K562 (cell line): ENCODE measurements around the gene IFT81. TPM values are rescaled to one million over a fixed set of nuclear protein-coding genes. Genes with fewer than 3 reads are reported as not detected.
A peak's percentile ranks its signal among the peaks of the same experiment; 100 is the strongest.

Experiments used
- BCL6 ChIP-seq: fragments of 250-450 bp; sonication (Bioruptor Pico); IDR thresholded peaks from 2 replicates; pipeline ENCODE4 v1.4.0; 2020
- CBFA2T2 ChIP-seq: fragments of 450-650 bp; conservative IDR thresholded peaks from 2 replicates; pipeline ENCODE4 v1.6.1; 2017; ENCODE audit warnings: mild to moderate bottlenecking
- CREBBP ChIP-seq: IDR thresholded peaks from one replicate; pipeline ENCODE4 v1.6.1; 2012; ENCODE audit warnings: low read depth, mild to moderate bottlenecking, control low read depth, inconsistent platforms, low read length
- DDX20 ChIP-seq: fragments of 450-650 bp; IDR thresholded peaks from 2 replicates; pipeline ENCODE4 v1.6.1; 2016; ENCODE audit warnings: missing genetic modification characterization, low read depth, mild to moderate bottlenecking, missing compliant biosample characterization, moderate library complexity
- E4F1 ChIP-seq: fragments of 250-450 bp; sonication (Bioruptor Pico); IDR thresholded peaks from 2 replicates; pipeline ENCODE4 v1.5.0; 2021; ENCODE audit warnings: mild to moderate bottlenecking, borderline replicate concordance
- ETS1 ChIP-seq: conservative IDR thresholded peaks from 2 replicates; pipeline ENCODE4 v1.6.1; 2011; ENCODE audit warnings: low read depth, mild to moderate bottlenecking, low read length; ENCODE audit not compliant: control insufficient read depth
- EZH2 ChIP-seq: IDR thresholded peaks from 2 replicates; pipeline ENCODE4 v1.6.1; 2012; ENCODE audit warnings: low read depth, mild to moderate bottlenecking, inconsistent platforms, low read length, borderline replicate concordance
- HDAC1 ChIP-seq, 2 experiments: fragments of 450-650 bp; IDR thresholded peaks; 2 replicates each; pipeline ENCODE4 v1.6.1; 2016 to 2017; ENCODE audit warnings: inconsistent platforms in 1 of 2, mild to moderate bottlenecking in 1 of 2, moderate library complexity in 1 of 2
- MEF2A ChIP-seq: IDR thresholded peaks from 2 replicates; pipeline ENCODE4 v1.6.1; 2011; ENCODE audit warnings: low read depth, mild to moderate bottlenecking, low read length, moderate library complexity; ENCODE audit not compliant: control insufficient read depth
- NEUROD1 ChIP-seq: fragments of 150-350 bp; IDR thresholded peaks from 2 replicates; pipeline ENCODE4 v1.6.1; 2014; ENCODE audit warnings: borderline replicate concordance, low read length, low read depth; ENCODE audit not compliant: partially characterized antibody
- NKRF ChIP-seq: fragments of 450-650 bp; IDR thresholded peaks from 2 replicates; pipeline ENCODE4 v1.6.1; 2016; ENCODE audit warnings: borderline replicate concordance
- PRDM10 ChIP-seq: fragments of 450-650 bp; IDR thresholded peaks from 2 replicates; pipeline ENCODE4 v1.6.1; 2018; ENCODE audit not compliant: partially characterized antibody
- SMAD3 ChIP-seq: fragments of 450-650 bp; formaldehyde crosslinking; conservative IDR thresholded peaks from 2 replicates; pipeline ENCODE4 v1.4.0; 2020; ENCODE audit warnings: mild to moderate bottlenecking
- SP2 ChIP-seq: IDR thresholded peaks from 2 replicates; pipeline ENCODE4 v1.6.1; 2011; ENCODE audit warnings: mild to moderate bottlenecking, low read depth, low read length, moderate library complexity; ENCODE audit not compliant: poor library complexity, severe bottlenecking; ENCODE audit errors: extremely low read depth
- SREBF2 ChIP-seq: sonication (generic); formaldehyde crosslinking; IDR thresholded peaks from 2 replicates; pipeline ENCODE4 v1.4.0; 2020; ENCODE audit warnings: mild to moderate bottlenecking, missing genetic modification reagents
- U2AF2 ChIP-seq: fragments of 200-400 bp; formaldehyde crosslinking; optimal IDR thresholded peaks from 2 replicates; pipeline ENCODE3; 2017; ENCODE audit warnings: low read depth, mild to moderate bottlenecking, low read length
- ZNF76 ChIP-seq: fragments of 250-450 bp; sonication (Bioruptor Pico); IDR thresholded peaks from 2 replicates; pipeline ENCODE4 v1.4.0; 2020; ENCODE audit warnings: mild to moderate bottlenecking, moderate library complexity, borderline replicate concordance
- polyA plus RNA-seq, 8 experiments: library from polyadenylated mRNA; depleted of rRNA in 4 of 8; stranded (reverse) in 5 of 8; unstranded in 3 of 8; fragments of >200 nt; fragmentation: Nextera tagmentation in 2 of 8; fragmentation: Illumina TruSeq in 1 of 8; extraction: Ambion mirVana in 2 of 8; extraction: Trizol in 1 of 8; gene quantifications; 2 replicates each; pipeline versions ENCODE4 v1.2.1 to v1.2.3, GENCODE V29; 2011 to 2014; ENCODE audit warnings: inconsistent platforms in 1 of 8, missing spikeins in 1 of 8
- total RNA-seq, 7 experiments: library from RNA; depleted of rRNA in 6 of 7; stranded (reverse); fragments of >200 nt in 6 of 7; fragmentation: Illumina TruSeq in 2 of 7; extraction: Trizol in 2 of 7; gene quantifications; 2 replicates each; pipeline versions ENCODE4 v1.2.1 to v1.2.3, GENCODE V29; 2011 to 2021; ENCODE audit warnings: low replicate concordance in 1 of 7

IFT81 gene
- total and polyA plus RNA-seq, 9 of the 15 experiments (the other 6 are each of a cell fraction or from before 2014, with no cell fraction given) = 2.8 to 11.9 (median 7.9) TPM

GRCh38 chr12:110079477-110080400, 44.4 kb upstream of the IFT81 start (continued):
- no peak; the same call in 1 of the 2 replicates for TF ChIP-seq NKRF
- 0 out of 2 replicates have a peak, but pooled peaks have one; percentile 19 for TF ChIP-seq ZNF76 (CRISPR knock-in tag)
- TF ChIP-seq DDX20 = peak; percentile 57; the same call in 1 of the 2 replicates
- no peak for TF ChIP-seq ETS1
- TF ChIP-seq SREBF2 (CRISPR knock-in tag) = no peak
- no peak; the same call in 1 of the 2 replicates for TF ChIP-seq CBFA2T2
- peak in 1 of 2 experiments; percentile 57; a peak in 2 of 4 replicates for TF ChIP-seq HDAC1 (IDR thresholded peaks at IDR 0.05)
- no peak for TF ChIP-seq EZH2
- no peak for TF ChIP-seq U2AF2
- peak; percentile 16 for TF ChIP-seq NEUROD1
- TF ChIP-seq SP2 = no peak
- TF ChIP-seq E4F1 (CRISPR knock-in tag) = no peak
- no peak for TF ChIP-seq BCL6 (CRISPR knock-in tag)
- TF ChIP-seq PRDM10 = no peak
- TF ChIP-seq SMAD3 (CRISPR knock-in tag) = no peak
- no peak for TF ChIP-seq CREBBP
- TF ChIP-seq MEF2A = peak; percentile 92
